Mesenchymal stem cell (in vitro differentiated cells and primary cell): ENCODE results near the gene LUM.

Source experiments
- DNase-seq: peaks from one replicate; pipeline ENCODE4 v3.0.0-alpha.2; 2013
- H2AFZ ChIP-seq: one replicate; pipeline ENCODE4 v1.6.1; 2013; ENCODE audit warnings: low read depth, mild to moderate bottlenecking, control low read depth, inconsistent platforms, low read length, moderate library complexity
- H2AK5ac ChIP-seq: 2 replicates; pipeline ENCODE4 v1.6.1; 2013; ENCODE audit warnings: low read length, moderate library complexity, mild to moderate bottlenecking, inconsistent platforms; ENCODE audit not compliant: severe bottlenecking
- H2BK120ac ChIP-seq: one replicate; pipeline ENCODE4 v1.6.1; 2013; ENCODE audit warnings: low read depth, mild to moderate bottlenecking, inconsistent platforms, low read length, moderate library complexity
- H2BK12ac ChIP-seq, 2 experiments: one replicate each; pipeline ENCODE4 v1.6.1; 2013; ENCODE audit warnings: inconsistent platforms in 2 of 2, low read length in 2 of 2, mild to moderate bottlenecking in 2 of 2, moderate library complexity in 2 of 2, control low read depth in 1 of 2
- H2BK15ac ChIP-seq: one replicate; pipeline ENCODE4 v1.6.1; 2013; ENCODE audit warnings: mild to moderate bottlenecking, low read depth, inconsistent platforms; ENCODE audit not compliant: poor library complexity, severe bottlenecking
- H2BK5ac ChIP-seq: 2 replicates; pipeline ENCODE4 v1.6.1; 2013; ENCODE audit warnings: low read depth, mild to moderate bottlenecking, low read length, control low read depth, inconsistent platforms; ENCODE audit not compliant: poor library complexity, severe bottlenecking
- H3K14ac ChIP-seq, 2 experiments: one replicate each; pipeline ENCODE4 v1.6.1; 2013; ENCODE audit warnings: inconsistent platforms in 2 of 2, low read length in 2 of 2, control low read depth in 1 of 2, mild to moderate bottlenecking in 1 of 2, moderate library complexity in 1 of 2
- H3K18ac ChIP-seq, 2 experiments: one replicate each; pipeline ENCODE4 v1.6.1; 2013; ENCODE audit warnings: inconsistent platforms in 2 of 2, low read length in 2 of 2, control low read depth in 1 of 2, low read depth in 1 of 2, mild to moderate bottlenecking in 1 of 2
- H3K23ac ChIP-seq, 2 experiments: one replicate each; pipeline ENCODE4 v1.6.1; 2013; ENCODE audit warnings: inconsistent platforms in 2 of 2, low read length in 2 of 2, mild to moderate bottlenecking in 2 of 2, moderate library complexity in 2 of 2, control low read depth in 1 of 2
- H3K27ac ChIP-seq: 2 replicates; pipeline ENCODE4 v1.5.1; 2013; ENCODE audit warnings: mild to moderate bottlenecking, moderate library complexity, low read length, control low read depth, inconsistent platforms; ENCODE audit not compliant: poor library complexity, severe bottlenecking
- H3K27me3 ChIP-seq, 2 experiments: 2 replicates each; pipeline versions ENCODE4 v1.6.1 to v1.7.0; 2013; ENCODE audit warnings: low read length in 2 of 2, mild to moderate bottlenecking in 2 of 2, moderate library complexity in 2 of 2, control low read depth in 1 of 2, inconsistent platforms in 1 of 2; ENCODE audit not compliant: control insufficient read depth in 1 of 2, insufficient read depth in 1 of 2
- H3K36me3 ChIP-seq, 2 experiments: 2 replicates each; pipeline versions ENCODE4 v1.6.1 to v1.7.0; 2013; ENCODE audit warnings: low read length in 2 of 2, control low read depth in 1 of 2, inconsistent platforms in 1 of 2, low read depth in 1 of 2, mild to moderate bottlenecking in 1 of 2; ENCODE audit not compliant: insufficient read depth in 2 of 2, control insufficient read depth in 1 of 2
- H3K4ac ChIP-seq, 2 experiments: one replicate each; pipeline ENCODE4 v1.6.1; 2013; ENCODE audit warnings: inconsistent platforms in 2 of 2, low read length in 2 of 2, mild to moderate bottlenecking in 2 of 2, moderate library complexity in 2 of 2, control low read depth in 1 of 2, low read depth in 1 of 2
- H3K4me1 ChIP-seq: 2 replicates; pipeline ENCODE4 v1.6.1; 2013; ENCODE audit warnings: low read depth, low read length, control low read depth; ENCODE audit not compliant: control insufficient read depth, insufficient read depth
- H3K4me2 ChIP-seq: 2 replicates; pipeline ENCODE4 v1.6.1; 2013; ENCODE audit warnings: low read length, mild to moderate bottlenecking, inconsistent platforms; ENCODE audit not compliant: poor library complexity, severe bottlenecking
- H3K4me3 ChIP-seq, 2 experiments: 2 replicates each; pipeline versions ENCODE4 v1.5.1 to v1.7.0; 2013; ENCODE audit warnings: low read length in 2 of 2, mild to moderate bottlenecking in 2 of 2, control low read depth in 1 of 2, low read depth in 1 of 2; ENCODE audit not compliant: insufficient read depth in 1 of 2
- H3K79me1 ChIP-seq: replicated peaks from 2 replicates; pipeline ENCODE4 v1.6.1; 2013; ENCODE audit warnings: mild to moderate bottlenecking, control low read depth, low read length, inconsistent platforms; ENCODE audit not compliant: poor library complexity, severe bottlenecking
- H3K9ac ChIP-seq: 2 replicates; pipeline ENCODE4 v1.7.0; 2013; ENCODE audit warnings: mild to moderate bottlenecking, low read length, moderate library complexity
- H3K9me3 ChIP-seq: 2 replicates; pipeline ENCODE4 v1.7.0; 2013; ENCODE audit warnings: mild to moderate bottlenecking, low read length; ENCODE audit not compliant: control insufficient read depth
- H4K8ac ChIP-seq: one replicate; pipeline ENCODE4 v1.6.1; 2013; ENCODE audit warnings: inconsistent platforms, mild to moderate bottlenecking, low read length, moderate library complexity
- H4K91ac ChIP-seq: one replicate; pipeline ENCODE4 v1.6.1; 2013; ENCODE audit warnings: mild to moderate bottlenecking, low read length, inconsistent platforms
- WGBS: methylation state at CpG from one replicate; pipeline ENCODE4 v1.1.7; 2013; ENCODE audit warnings: mixed read lengths; 5-methylcytosine and 5-hydroxymethylcytosine counted together

LUM gene

GRCh38 chr12:91072931-91073330, 38.4 kb downstream of the LUM start:
- Histone ChIP-seq H2BK15ac (no peak overlapping the region), H3K4me3 (no peak overlapping the region), H2BK120ac (no peak overlapping the region), H3K4me2 (no peak overlapping the region), H3K23ac (no peak overlapping the region), H3K27me3 (no peaks in the 10 kb centered on the region), H4K8ac (no peak overlapping the region), H2BK12ac (no peak overlapping the region), H3K4me1 (no peaks in the 10 kb centered on the region), H3K36me3 (no peaks in the 10 kb centered on the region), H3K9me3 (no peaks in the 10 kb centered on the region), H2AFZ (no peak overlapping the region), H3K4ac (no peak overlapping the region), H3K14ac (no peak overlapping the region), H3K79me1 (no peaks in the 10 kb centered on the region), H4K91ac (no peak overlapping the region), H2AK5ac (no peak overlapping the region), H3K18ac (no peak overlapping the region), H2BK5ac (no peak overlapping the region), H3K27ac (no peak overlapping the region), H3K9ac (no peak overlapping the region)
- 100% methylated on average over 1 of the region's 2 CpGs for WGBS
- no peak for DNase-seq

- Histone ChIP-seq H3K14ac (no peak overlapping the region), H2BK5ac (no peak overlapping the region), H2AK5ac (no peak overlapping the region), H3K23ac (no peak overlapping the region), H3K9me3 (no peaks in the 10 kb centered on the region), H4K91ac (no peak overlapping the region), H3K18ac (no peak overlapping the region), H3K27ac (no peak overlapping the region), H3K4me3 (no peak overlapping the region), H2BK15ac (no peak overlapping the region), H4K8ac (no peak overlapping the region), H3K36me3 (no peaks in the 10 kb centered on the region), H2AFZ (no peak overlapping the region), H3K4me2 (no peak overlapping the region), H2BK12ac (no peak overlapping the region), H3K27me3 (no peaks in the 10 kb centered on the region), H3K9ac (no peak overlapping the region), H3K79me1 (no peaks in the 10 kb centered on the region), H3K4me1 (no peaks in the 10 kb centered on the region), H3K4ac (no peak overlapping the region), H2BK120ac (no peak overlapping the region)
- no peak for DNase-seq
Observed at GRCh38 chr12:91070936-91071335, 40.4 kb downstream of the LUM start.

GRCh38 chr12:91065396-91065795, 45.9 kb downstream of the LUM start:
- H3K4me2 ChIP-seq, result no peak overlapping the region
- no peaks in the 10 kb centered on the region for H3K36me3 ChIP-seq
- H3K14ac ChIP-seq, result no peak overlapping the region
- no peak overlapping the region for H2AFZ ChIP-seq
- H2BK5ac ChIP-seq, result no peak overlapping the region
- no peak overlapping the region for H4K91ac ChIP-seq
- no peak overlapping the region for H3K9ac ChIP-seq
- no peak overlapping the region for H3K4me3 ChIP-seq
- H2BK120ac ChIP-seq, result no peak overlapping the region
- H3K79me1 ChIP-seq, result no peaks in the 10 kb centered on the region
- 80% methylated on average over 3 of the region's 3 CpGs for WGBS
- H3K18ac ChIP-seq, result no peak overlapping the region
- H2AK5ac ChIP-seq, result no peak overlapping the region
- H3K4me1 ChIP-seq, result no peaks in the 10 kb centered on the region
- no peak overlapping the region for H2BK12ac ChIP-seq
- no peaks in the 10 kb centered on the region for H3K9me3 ChIP-seq
- no peak overlapping the region for H4K8ac ChIP-seq
- peak; percentile 33 for DNase-seq
- no peak overlapping the region for H2BK15ac ChIP-seq
- no peaks in the 10 kb centered on the region for H3K27me3 ChIP-seq
- no peak overlapping the region for H3K23ac ChIP-seq
- no peak overlapping the region for H3K4ac ChIP-seq
- H3K27ac ChIP-seq, result no peak overlapping the region

DNA sequence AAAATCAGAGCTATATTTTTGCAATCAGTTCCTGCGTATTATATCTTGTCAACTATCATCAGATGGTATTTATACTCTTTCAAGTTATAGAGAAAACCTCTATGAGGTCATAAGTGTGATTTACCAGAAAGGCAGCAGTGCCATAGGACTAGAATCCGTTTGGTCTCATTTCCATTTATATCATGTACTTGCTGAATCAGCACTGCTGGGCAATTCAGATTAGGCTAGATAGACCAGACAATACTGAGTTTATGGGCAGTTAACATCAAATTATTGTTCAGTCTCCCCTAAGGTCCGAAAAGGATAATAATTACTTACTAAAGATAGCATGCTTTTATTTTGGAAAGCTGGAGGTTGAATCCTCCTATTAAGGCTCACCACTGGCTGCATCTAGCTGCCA, 46.7 kb downstream of the LUM start:
- H3K18ac ChIP-seq, result no peak overlapping the region
- no peaks in the 10 kb centered on the region for H3K79me1 ChIP-seq
- H4K91ac ChIP-seq, result no peak overlapping the region
- H3K27me3 ChIP-seq, result no peaks in the 10 kb centered on the region
- H2BK120ac ChIP-seq, result no peak overlapping the region
- H4K8ac ChIP-seq, result no peak overlapping the region
- no peaks in the 10 kb centered on the region for H3K36me3 ChIP-seq
- H3K9me3 ChIP-seq, result no peaks in the 10 kb centered on the region
- no peak overlapping the region for H2BK15ac ChIP-seq
- H2AFZ ChIP-seq, result no peak overlapping the region
- H3K23ac ChIP-seq, result no peak overlapping the region
- no peak overlapping the region for H3K27ac ChIP-seq
- H3K9ac ChIP-seq, result no peak overlapping the region
- 100% methylated on average over 1 of the region's 3 CpGs for WGBS
- no peak overlapping the region for H3K4ac ChIP-seq
- H2BK12ac ChIP-seq, result no peak overlapping the region
- no peak overlapping the region for H2AK5ac ChIP-seq
- no peak overlapping the region for H3K4me3 ChIP-seq
- DNase-seq, result no peak
- no peaks in the 10 kb centered on the region for H3K4me1 ChIP-seq
- no peak overlapping the region for H3K14ac ChIP-seq
- H2BK5ac ChIP-seq, result no peak overlapping the region
- H3K4me2 ChIP-seq, result no peak overlapping the region
